PC-9 (cell line): ENCODE results near the gene TRPM4. TPM values are rescaled to one million over a fixed set of nuclear protein-coding genes. Genes with fewer than 3 reads are reported as not detected.

Experiments used
- BruUV-seq: library from RNA; stranded (reverse); fragments of 400-500 nt; replicated peaks from 2 replicates; lab custom pipeline; 2021; lab: Mats Ljungman, UMichigan
- CTCF ChIA-PET: fragments of 300-600 bp; sonication (Branson Sonifier 250); formaldehyde crosslinking; loops from one replicate; lab custom pipeline; 2022; ENCODE audit warnings: antibody characterized with exemption; lab: Charles Lee
- POLR2A ChIA-PET: fragments of 300-600 bp; sonication (Branson Sonifier 250); formaldehyde crosslinking; loops from one replicate; lab custom pipeline; 2022; ENCODE audit warnings: antibody characterized with exemption; ENCODE audit not compliant: unreplicated experiment; lab: Charles Lee
- DNase-seq, 2 experiments: peaks; one replicate each; pipeline versions ENCODE4 v3.0.0 to v3.0.0-alpha.2; 2015 to 2022; ENCODE audit warnings: mixed read lengths in 1 of 2
- H2AFZ ChIP-seq: fragments of 200-600 bp; sonication (generic); 2 replicates; pipeline ENCODE4 v1.8.1; 2017; ENCODE audit warnings: antibody characterized with exemption
- H3F3A ChIP-seq: fragments of 200-600 bp; sonication (generic); 2 replicates; pipeline ENCODE4 v1.8.1; 2017; ENCODE audit warnings: antibody characterized with exemption, mild to moderate bottlenecking, low read depth; ENCODE audit not compliant: insufficient read depth
- H3K27ac ChIP-seq: fragments of 200-600 bp; sonication (generic); 2 replicates; pipeline ENCODE4 v1.6.1; 2016; ENCODE audit warnings: mixed run types
- H3K27me3 ChIP-seq: fragments of 200-600 bp; sonication (generic); 2 replicates; pipeline ENCODE4 v1.6.1; 2016; ENCODE audit warnings: low read depth, mixed run types; ENCODE audit not compliant: insufficient read depth
- H3K36me3 ChIP-seq: fragments of 200-600 bp; sonication (generic); 2 replicates; pipeline ENCODE4 v1.6.1; 2016; ENCODE audit warnings: low read depth, mixed run types
- H3K4me1 ChIP-seq: fragments of 200-600 bp; sonication (generic); replicated peaks from 2 replicates; pipeline ENCODE4 v1.6.1; 2016; ENCODE audit warnings: mixed run types; ENCODE audit not compliant: insufficient read depth
- H3K4me2 ChIP-seq: fragments of 200-600 bp; sonication (generic); 2 replicates; pipeline ENCODE4 v1.6.1; 2017; ENCODE audit warnings: mixed run types
- H3K4me3 ChIP-seq: fragments of 200-600 bp; sonication (generic); 2 replicates; pipeline ENCODE4 v1.6.1; 2016; ENCODE audit warnings: mixed run types
- H3K79me2 ChIP-seq: fragments of 200-600 bp; sonication (generic); 2 replicates; pipeline ENCODE4 v1.6.1; 2017; ENCODE audit warnings: low read depth, mixed run types
- H3K9me2 ChIP-seq: fragments of 200-600 bp; sonication (generic); 2 replicates; pipeline ENCODE4 v1.8.1; 2017; ENCODE audit warnings: mild to moderate bottlenecking; ENCODE audit not compliant: insufficient read depth
- H3K9me3 ChIP-seq: fragments of 200-600 bp; sonication (generic); 2 replicates; pipeline ENCODE4 v1.8.1; 2016; ENCODE audit warnings: low read depth; ENCODE audit not compliant: insufficient read depth
- H4K20me1 ChIP-seq: fragments of 200-600 bp; sonication (generic); 2 replicates; pipeline ENCODE4 v1.8.1; 2017; ENCODE audit not compliant: insufficient read depth
- EZH2 ChIP-seq: fragments of 200-600 bp; sonication (generic); IDR thresholded peaks from 2 replicates; pipeline ENCODE4 v1.8.0; 2017; ENCODE audit warnings: antibody characterized with exemption, low read depth
- intact Hi-C: fragments of 100-400 bp; cut with micrococcal nuclease; formaldehyde crosslinking; loops from one replicate; pipeline ENCODE4 v1.10.0; 2022; ENCODE audit not compliant: unreplicated experiment
- total RNA-seq: library from RNA; stranded (reverse); gene quantifications from 2 replicates; pipeline ENCODE4 v1.2.3, GENCODE V29; 2021
- TF ChIP-seq, protein P1 (sequence below): fragments of 200-600 bp; sonication (generic); conservative IDR thresholded peaks from 2 replicates; pipeline ENCODE4 v1.6.1; 2017; ENCODE audit warnings: mixed run types, antibody characterized with exemption, mild to moderate bottlenecking, moderate library complexity

The TRPM4 gene
- total RNA-seq, 1 experiment from 2014 or later = 43.8 TPM

DNA sequence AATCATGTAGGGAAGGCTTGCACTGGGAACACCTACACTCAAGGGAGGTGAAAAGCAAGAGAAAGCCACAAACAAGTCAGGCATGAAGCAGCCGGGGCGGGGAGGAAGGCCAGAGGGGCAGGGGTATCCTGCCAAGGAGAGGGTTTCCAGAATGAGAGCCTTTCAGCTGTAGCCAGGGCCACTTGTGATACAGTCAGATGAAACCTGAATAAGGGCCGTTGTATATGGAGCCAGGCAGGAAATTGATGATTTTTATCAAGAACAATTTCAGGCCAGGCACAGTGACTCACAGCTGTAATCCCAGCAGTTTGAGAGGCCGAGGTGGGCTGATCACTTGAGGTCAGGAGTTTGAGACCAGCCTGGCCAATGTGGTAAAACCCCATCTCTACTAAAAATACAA lies 4.4 kb downstream of the TRPM4 start:
- BruUV-seq = no TSS peak

DNA sequence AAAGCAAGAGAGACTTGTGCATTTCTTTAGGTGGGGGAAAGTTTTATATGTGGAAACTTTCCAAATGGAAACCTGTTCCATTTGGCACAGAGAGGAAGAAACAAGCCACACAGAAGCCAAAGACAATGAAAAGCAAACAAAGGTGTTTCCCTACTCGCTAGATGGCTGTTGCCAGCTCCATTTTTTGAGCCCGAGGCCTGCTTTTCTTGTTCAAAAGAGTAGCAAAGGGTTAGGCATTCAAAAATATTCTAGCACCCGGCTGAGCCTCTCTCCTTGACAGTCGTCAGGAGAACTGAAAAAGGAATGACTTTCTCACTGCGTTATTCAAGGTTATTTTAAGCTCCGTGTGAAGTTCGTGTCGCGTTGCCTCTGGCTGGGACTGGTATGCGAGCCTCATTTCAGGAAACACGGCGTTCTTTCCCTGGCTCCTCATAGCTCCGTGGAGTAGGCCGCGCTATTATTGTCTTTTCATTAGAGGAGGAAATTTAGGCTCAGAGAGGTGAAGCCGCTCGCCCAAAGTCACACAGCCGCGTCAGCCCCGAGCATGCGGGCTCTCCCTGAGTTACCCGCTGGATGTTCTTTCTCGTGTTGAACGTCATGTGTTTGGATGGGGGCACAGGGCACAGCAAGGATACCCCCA lies 7.6 kb downstream of the TRPM4 start:
- Histone ChIP-seq H3K9me3 (no peaks in the 10 kb centered on the region), H3F3A (peaks cover 24% of the 10 kb centered on the region; the same call in 1 of the 2 replicates), H3K27me3 (no peaks in the 10 kb centered on the region), H3K4me1 (peaks cover 13% of the 10 kb centered on the region), H3K36me3 (no peaks in the 10 kb centered on the region; the same call in 1 of the 2 replicates), H3K27ac (peak overlapping the region; percentile 17; the same call in 1 of the 2 replicates), H2AFZ (no peak overlapping the region), H3K9me2 (no peaks in the 10 kb centered on the region), H3K4me2 (peak overlapping the region; percentile 24), H4K20me1 (peaks cover 11% of the 10 kb centered on the region), H3K4me3 (no peak overlapping the region), H3K79me2 (no peaks in the 10 kb centered on the region)
- no TSS peak for BruUV-seq
- DNase-seq = peak; percentile 49 to 81
- ChIA-PET CTCF (no interaction called here), POLR2A (interaction anchor here (0.5 to 1.0 kb wide), 6 partner anchors 16 to 892 kb away, joined by 3 to 32 read pairs (median 4); partner anchors contain the start of genes GYS1 and RUVBL2)
- TF ChIP-seq, protein P1, sequence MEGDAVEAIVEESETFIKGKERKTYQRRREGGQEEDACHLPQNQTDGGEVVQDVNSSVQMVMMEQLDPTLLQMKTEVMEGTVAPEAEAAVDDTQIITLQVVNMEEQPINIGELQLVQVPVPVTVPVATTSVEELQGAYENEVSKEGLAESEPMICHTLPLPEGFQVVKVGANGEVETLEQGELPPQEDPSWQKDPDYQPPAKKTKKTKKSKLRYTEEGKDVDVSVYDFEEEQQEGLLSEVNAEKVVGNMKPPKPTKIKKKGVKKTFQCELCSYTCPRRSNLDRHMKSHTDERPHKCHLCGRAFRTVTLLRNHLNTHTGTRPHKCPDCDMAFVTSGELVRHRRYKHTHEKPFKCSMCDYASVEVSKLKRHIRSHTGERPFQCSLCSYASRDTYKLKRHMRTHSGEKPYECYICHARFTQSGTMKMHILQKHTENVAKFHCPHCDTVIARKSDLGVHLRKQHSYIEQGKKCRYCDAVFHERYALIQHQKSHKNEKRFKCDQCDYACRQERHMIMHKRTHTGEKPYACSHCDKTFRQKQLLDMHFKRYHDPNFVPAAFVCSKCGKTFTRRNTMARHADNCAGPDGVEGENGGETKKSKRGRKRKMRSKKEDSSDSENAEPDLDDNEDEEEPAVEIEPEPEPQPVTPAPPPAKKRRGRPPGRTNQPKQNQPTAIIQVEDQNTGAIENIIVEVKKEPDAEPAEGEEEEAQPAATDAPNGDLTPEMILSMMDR = no peak
- TF ChIP-seq EZH2 = no peak
- intact Hi-C loops = loop anchor here (2.0 kb wide), 1 partner anchor 46 kb away; the partner anchor contains the start of genes C19orf73 and PPFIA3

More for the DNA sequence above, 4.4 kb downstream of the TRPM4 start:
- intact Hi-C loops = no loop called here
- H3K27me3 ChIP-seq = no peaks in the 10 kb centered on the region
- H4K20me1 ChIP-seq = peaks cover 11% of the 10 kb centered on the region
- no peaks in the 10 kb centered on the region for H3K9me2 ChIP-seq
- H3K4me2 ChIP-seq = no peak overlapping the region
- H3K4me1 ChIP-seq = peaks cover 18% of the 10 kb centered on the region
- ChIA-PET POLR2A (no interaction called here), CTCF (no interaction called here)
- H3K79me2 ChIP-seq = no peaks in the 10 kb centered on the region
- peaks cover 28% of the 10 kb centered on the region; the same call in 1 of the 2 replicates for H3F3A ChIP-seq
- H3K4me3 ChIP-seq = no peak overlapping the region
- TF ChIP-seq, protein P1 = no peak
- TF ChIP-seq EZH2 = no peak
- H3K27ac ChIP-seq = no peak overlapping the region
- no peaks in the 10 kb centered on the region for H3K9me3 ChIP-seq
- no peak overlapping the region for H2AFZ ChIP-seq
- DNase-seq = no peak
- no peaks in the 10 kb centered on the region for H3K36me3 ChIP-seq

DNA sequence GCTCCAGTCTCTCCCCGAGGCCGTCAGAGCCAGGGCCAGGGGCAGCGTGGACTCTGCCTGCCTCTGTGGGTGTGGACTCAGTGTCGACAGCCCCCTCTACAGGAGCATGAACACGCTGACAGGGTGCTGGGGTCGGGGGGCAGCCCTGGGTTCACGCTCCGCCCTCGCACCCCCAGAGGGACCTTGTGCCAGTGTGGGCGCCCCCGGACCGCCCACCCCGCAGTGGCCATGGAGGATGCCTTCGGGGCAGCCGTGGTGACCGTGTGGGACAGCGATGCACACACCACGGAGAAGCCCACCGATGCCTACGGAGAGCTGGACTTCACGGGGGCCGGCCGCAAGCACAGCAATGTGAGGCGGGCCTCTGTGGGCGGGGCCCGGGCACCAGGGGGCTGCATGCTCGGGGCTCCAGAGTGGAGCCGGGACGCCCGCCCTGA lies 8.3 kb downstream of the TRPM4 start:
- no peaks in the 10 kb centered on the region for H3K9me2 ChIP-seq
- H3K4me3 ChIP-seq = no peak overlapping the region
- no peak overlapping the region for H3K27ac ChIP-seq
- CTCF ChIA-PET = no interaction called here
- H3K4me1 ChIP-seq = peaks cover 13% of the 10 kb centered on the region
- DNase-seq = no peak
- H3K79me2 ChIP-seq = no peaks in the 10 kb centered on the region
- no peaks in the 10 kb centered on the region for H3K9me3 ChIP-seq
- no peak for TF ChIP-seq EZH2
- TF ChIP-seq, protein P1 = no peak
- H2AFZ ChIP-seq = no peak overlapping the region
- H3K36me3 ChIP-seq = peaks cover 5% of the 10 kb centered on the region; the same call in 1 of the 2 replicates
- no peak overlapping the region for H3K4me2 ChIP-seq
- BruUV-seq = no TSS peak
- peaks cover 11% of the 10 kb centered on the region for H4K20me1 ChIP-seq
- no peaks in the 10 kb centered on the region for H3K27me3 ChIP-seq
- intact Hi-C loops = loop anchor here (2.0 kb wide), 1 partner anchor 47 kb away; the partner anchor contains the start of genes C19orf73 and PPFIA3
- POLR2A ChIA-PET = no interaction called here
- H3F3A ChIP-seq = peaks cover 18% of the 10 kb centered on the region; the same call in 1 of the 2 replicates
